H1 (cell line): ENCODE data around the gene CSAD. TPM values are rescaled to one million over a fixed set of nuclear protein-coding genes. Genes with fewer than 3 reads are reported as not detected.

Source experiments
- CTCF ChIA-PET: fragments of 300-600 bp; sonication (Branson Sonifier 250); formaldehyde crosslinking; loops from one replicate; lab custom pipeline; 2021; ENCODE audit not compliant: partially characterized antibody; lab: Charles Lee
- POLR2A ChIA-PET: fragments of 300-600 bp; sonication (Branson Sonifier 250); formaldehyde crosslinking; loops from one replicate; lab custom pipeline; 2021; ENCODE audit warnings: inconsistent platforms; ENCODE audit not compliant: partially characterized antibody; lab: Charles Lee
- DNase-seq, 2 experiments: peaks; one replicate each; pipeline versions ENCODE4 v3.0.0 to v3.0.0-alpha.2; 2010 to 2022; ENCODE audit warnings: low spot score in 2 of 2, low read depth in 1 of 2, mixed read lengths in 1 of 2
- FAIRE-seq: peaks from 2 replicates; lab custom pipeline; 2011; peaks lifted over from hg19 to GRCh38; lab: Jason Lieb, UNC
- H2AFZ ChIP-seq: 2 replicates; pipeline ENCODE4 v1.8.1; 2012; ENCODE audit warnings: low read length, inconsistent platforms
- H2AK5ac ChIP-seq: 2 replicates; pipeline ENCODE4 v1.6.1; 2013; ENCODE audit warnings: low read depth, low read length
- H2BK120ac ChIP-seq: replicated peaks from 2 replicates; pipeline ENCODE3; 2013; ENCODE audit warnings: low read depth, low read length, inconsistent platforms
- H2BK12ac ChIP-seq: 2 replicates; pipeline ENCODE4 v1.6.1; 2013; ENCODE audit warnings: low read depth, low read length
- H2BK15ac ChIP-seq: 2 replicates; pipeline ENCODE4 v1.6.1; 2013; ENCODE audit warnings: low read length
- H2BK20ac ChIP-seq: 2 replicates; pipeline ENCODE4 v1.6.1; 2013; ENCODE audit warnings: low read length
- H2BK5ac ChIP-seq: 2 replicates; pipeline ENCODE4 v1.6.1; 2013; ENCODE audit warnings: low read depth, low read length
- H3K14ac ChIP-seq: 2 replicates; pipeline ENCODE4 v1.6.1; 2013; ENCODE audit warnings: inconsistent platforms; ENCODE audit not compliant: insufficient read length
- H3K18ac ChIP-seq: 2 replicates; pipeline ENCODE4 v1.6.1; 2013; ENCODE audit warnings: low read length; ENCODE audit errors: extremely low read depth
- H3K23ac ChIP-seq: 2 replicates; pipeline ENCODE4 v1.6.1; 2013; ENCODE audit warnings: inconsistent platforms; ENCODE audit not compliant: insufficient read length
- H3K23me2 ChIP-seq: 2 replicates; pipeline ENCODE4 v1.6.1; 2013; ENCODE audit warnings: low read depth, low read length
- H3K27ac ChIP-seq: 2 replicates; pipeline ENCODE4 v1.6.1; 2011; ENCODE audit warnings: low read depth, low read length, inconsistent platforms
- H3K27me3 ChIP-seq, 4 experiments: replicated peaks in 1 of 4; 1 replicate in 1 of 4; 2 replicates in 3 of 4; pipeline versions ENCODE4 v1.6.1 to v1.8.1; 2011 to 2013; ENCODE audit warnings: low read length in 3 of 4, mild to moderate bottlenecking in 3 of 4, inconsistent platforms in 2 of 4, mixed read lengths in 2 of 4, moderate library complexity in 1 of 4; ENCODE audit not compliant: control insufficient read depth in 3 of 4, insufficient read depth in 3 of 4; ENCODE audit errors: extremely low read depth in 1 of 4
- H3K36me3 ChIP-seq, 4 experiments: 2 replicates each; pipeline versions ENCODE4 v1.6.1 to v1.8.1; 2011 to 2013; ENCODE audit warnings: mild to moderate bottlenecking in 4 of 4, low read length in 3 of 4, moderate library complexity in 2 of 4, control low read depth in 1 of 4, inconsistent platforms in 1 of 4; ENCODE audit not compliant: insufficient read depth in 4 of 4, control insufficient read depth in 2 of 4
- H3K4ac ChIP-seq: replicated peaks from 2 replicates; pipeline ENCODE3; 2013; ENCODE audit warnings: low read length, low read depth, mixed read lengths, inconsistent platforms; ENCODE audit not compliant: insufficient read length
- H3K4me1 ChIP-seq, 4 experiments: replicated peaks in 1 of 4; 1 replicate in 1 of 4; 2 replicates in 3 of 4; pipeline versions ENCODE4 v1.6.1 to v1.8.1; 2011 to 2013; ENCODE audit warnings: low read length in 3 of 4, inconsistent platforms in 2 of 4, mixed read lengths in 1 of 4; ENCODE audit not compliant: insufficient read depth in 4 of 4, control insufficient read depth in 3 of 4
- H3K4me2 ChIP-seq, 2 experiments: 2 replicates each; pipeline versions ENCODE4 v1.6.1 to v1.8.1; 2011 to 2013; ENCODE audit warnings: low read depth in 2 of 2, low read length in 2 of 2, control low read depth in 1 of 2, inconsistent platforms in 1 of 2, mild to moderate bottlenecking in 1 of 2; ENCODE audit not compliant: insufficient read depth in 1 of 2
- H3K4me3 ChIP-seq, 4 experiments: fragments of 200-600, 300-600 bp in 1 of 4; sonication (generic), shearing (Covaris generic), sonication (Bioruptor Twin) in 1 of 4; 2 replicates each; pipeline versions ENCODE4 v1.5.1 to v1.8.1; 2011 to 2016; ENCODE audit warnings: low read length in 4 of 4, low read depth in 3 of 4, control low read depth in 2 of 4, inconsistent platforms in 2 of 4, mild to moderate bottlenecking in 2 of 4, mixed read lengths in 1 of 4, moderate library complexity in 1 of 4; ENCODE audit not compliant: insufficient read depth in 2 of 4; ENCODE audit errors: extremely low read depth in 1 of 4
- H3K56ac ChIP-seq: replicated peaks from 2 replicates; pipeline ENCODE3; 2013; ENCODE audit warnings: low read depth, mild to moderate bottlenecking, mixed read lengths, low read length, inconsistent platforms; ENCODE audit not compliant: insufficient read length
- H3K79me1 ChIP-seq: 2 replicates; pipeline ENCODE4 v1.6.1; 2013; ENCODE audit warnings: low read depth, low read length, control low read depth
- H3K79me2 ChIP-seq, 2 experiments: 2 replicates each; pipeline versions ENCODE4 v1.6.1 to v1.8.1; 2012 to 2013; ENCODE audit warnings: low read length in 2 of 2, mild to moderate bottlenecking in 2 of 2, inconsistent platforms in 1 of 2; ENCODE audit not compliant: insufficient read depth in 2 of 2, control insufficient read depth in 1 of 2
- H3K9ac ChIP-seq, 4 experiments: replicated peaks in 1 of 4; 1 replicate in 1 of 4; 2 replicates in 3 of 4; pipeline versions ENCODE4 v1.6.1 to v1.8.1; 2011 to 2013; ENCODE audit warnings: low read depth in 3 of 4, low read length in 3 of 4, control low read depth in 2 of 4, mild to moderate bottlenecking in 2 of 4, moderate library complexity in 2 of 4, inconsistent platforms in 1 of 4; ENCODE audit errors: extremely low read depth in 1 of 4
- H3K9me3 ChIP-seq, 2 experiments: 2 replicates each; pipeline versions ENCODE4 v1.6.1 to v1.8.1; 2012 to 2013; ENCODE audit warnings: mild to moderate bottlenecking in 2 of 2, moderate library complexity in 2 of 2, control low read depth in 1 of 2, inconsistent platforms in 1 of 2, low read depth in 1 of 2, low read length in 1 of 2, mixed read lengths in 1 of 2; ENCODE audit not compliant: insufficient read depth in 2 of 2
- H4K20me1 ChIP-seq, 2 experiments: replicated peaks in 1 of 2; 2 replicates each; pipeline versions ENCODE3 to v1.8.1; 2011 to 2013; ENCODE audit warnings: inconsistent platforms in 2 of 2, low read length in 2 of 2, mild to moderate bottlenecking in 1 of 2; ENCODE audit not compliant: insufficient read depth in 2 of 2, control insufficient read depth in 1 of 2
- H4K5ac ChIP-seq: 2 replicates; pipeline ENCODE4 v1.6.1; 2013; ENCODE audit warnings: low read length, low read depth, mixed read lengths, inconsistent platforms; ENCODE audit not compliant: insufficient read length
- H4K8ac ChIP-seq: 2 replicates; pipeline ENCODE4 v1.8.0; 2013; ENCODE audit warnings: mild to moderate bottlenecking, moderate library complexity, low read length, inconsistent platforms; ENCODE audit not compliant: insufficient read depth; ENCODE audit errors: extremely low read depth
- H4K91ac ChIP-seq: replicated peaks from 2 replicates; pipeline ENCODE3; 2013; ENCODE audit warnings: low read length, mixed read lengths, inconsistent platforms; ENCODE audit not compliant: insufficient read length
- CBX8 ChIP-seq: fragments of 300-800, 300-1000 bp; sonication (generic); IDR thresholded peaks from 2 replicates; pipeline ENCODE4 v1.7.1; 2016; ENCODE audit warnings: low read depth, low read length, borderline replicate concordance
- EZH2 ChIP-seq: fragments of 200-600 bp; sonication (generic); IDR thresholded peaks from 2 replicates; pipeline ENCODE4 v1.7.1; 2012; ENCODE audit warnings: low read depth, mild to moderate bottlenecking, moderate library complexity, low read length, inconsistent platforms; ENCODE audit not compliant: severe bottlenecking
- HDAC2 ChIP-seq, 2 experiments: fragments of 300-600 bp in 1 of 2; sonication (generic) in 1 of 2; IDR thresholded peaks; 2 replicates each; pipeline ENCODE4 v1.6.1; 2011 to 2012; ENCODE audit warnings: low read depth in 2 of 2, low read length in 2 of 2, mild to moderate bottlenecking in 2 of 2, moderate library complexity in 2 of 2, borderline replicate concordance in 1 of 2, inconsistent platforms in 1 of 2
- HDAC6 ChIP-seq: IDR thresholded peaks from one replicate; pipeline ENCODE4 v1.7.1; 2012; ENCODE audit warnings: low read depth, mild to moderate bottlenecking, inconsistent platforms, low read length, moderate library complexity
- JUN ChIP-seq: IDR thresholded peaks from 2 replicates; pipeline ENCODE4 v1.6.1; 2011; ENCODE audit warnings: low read depth, mild to moderate bottlenecking, improper control_type of control experiment, low read length
- KDM5A ChIP-seq: fragments of 200-600 bp; IDR thresholded peaks from 2 replicates; pipeline ENCODE4 v1.7.1; 2012; ENCODE audit warnings: mild to moderate bottlenecking, low read length, inconsistent platforms, mixed read lengths
- NANOG ChIP-seq: IDR thresholded peaks from 2 replicates; pipeline ENCODE4 v1.6.1; 2011; ENCODE audit warnings: low read length, low read depth, mild to moderate bottlenecking, inconsistent platforms; ENCODE audit not compliant: insufficient read depth, poor library complexity, severe bottlenecking
- NRF1 ChIP-seq: IDR thresholded peaks from 2 replicates; pipeline ENCODE4 v1.6.1; 2011; ENCODE audit warnings: mild to moderate bottlenecking, low read depth, low read length, improper control_type of control experiment
- POLR2A ChIP-seq, 2 experiments: IDR thresholded peaks; 1 replicate in 1 of 2; 2 replicates in 1 of 2; pipeline ENCODE4 v1.6.1; 2011; ENCODE audit warnings: low read depth in 2 of 2, low read length in 2 of 2, mild to moderate bottlenecking in 2 of 2; ENCODE audit errors: control extremely low read depth in 1 of 2
- RNF2 ChIP-seq: fragments of 200-900, 300-1000 bp; sonication (generic); IDR thresholded peaks from 2 replicates; pipeline ENCODE4 v1.7.1; 2016; ENCODE audit warnings: borderline replicate concordance, low read depth, mild to moderate bottlenecking, antibody characterized with exemption, low read length; ENCODE audit not compliant: poor library complexity, severe bottlenecking; ENCODE audit errors: missing control alignments
- RXRA ChIP-seq: IDR thresholded peaks from 2 replicates; pipeline ENCODE4 v1.6.1; 2011; ENCODE audit warnings: low read depth, mild to moderate bottlenecking, low read length, moderate library complexity; ENCODE audit not compliant: insufficient read depth
- SP2 ChIP-seq: IDR thresholded peaks from 2 replicates; pipeline ENCODE4 v1.6.1; 2012; ENCODE audit warnings: mild to moderate bottlenecking, low read length, inconsistent platforms
- TAF1 ChIP-seq: IDR thresholded peaks from 2 replicates; pipeline ENCODE4 v1.6.1; 2011; ENCODE audit warnings: mild to moderate bottlenecking, low read depth, low read length
- TAF7 ChIP-seq: optimal IDR thresholded peaks from 2 replicates; pipeline ENCODE3; 2011; ENCODE audit warnings: low read depth, mild to moderate bottlenecking, inconsistent platforms, low read length, moderate library complexity, borderline replicate concordance
- WGBS, 2 experiments: shearing (Covaris generic) in 1 of 2; methylation state at CpG; one replicate each; pipeline versions ENCODE4 v1.1.6 to v1.1.7; 2013 to 2015; ENCODE audit warnings: low lambda C conversion rate in 2 of 2, mixed read lengths in 2 of 2, inconsistent platforms in 1 of 2, low coverage in 1 of 2, missing lambda C conversion rate in 1 of 2; ENCODE audit not compliant: insufficient replicate concordance in 2 of 2, insufficient coverage in 1 of 2, insufficient read length in 1 of 2; ENCODE audit errors: extremely low coverage in 1 of 2, missing lambda C conversion rate in 1 of 2; 5-methylcytosine and 5-hydroxymethylcytosine counted together
- polyA plus RNA-seq, 7 experiments: library from polyadenylated mRNA; depleted of rRNA in 3 of 7; stranded (reverse) in 5 of 7; unstranded in 2 of 7; fragments of >200 nt in 5 of 7; fragments of 200-250 nt in 2 of 7; gene quantifications; 1 replicate in 5 of 7; 2 replicates in 1 of 7; 4 replicates in 1 of 7; pipeline versions ENCODE4 v1.2.1 to v1.2.3, GENCODE V29; 2011 to 2013; ENCODE audit warnings: missing spikeins in 2 of 7, mixed read lengths in 2 of 7
- total RNA-seq: library from RNA; stranded (reverse); fragmentation: NEBNext Ultra II Directional; extraction: Animal tissue kit (Norgen Biotek cat#: 25700); gene quantifications from 2 replicates; pipeline ENCODE4 v1.2.1, GENCODE V29; 2021

Gene CSAD
- total and polyA plus RNA-seq, 2 of the 8 experiments (the other 6 are each of a cell fraction or from before 2014, with no cell fraction given) = 8.8 to 11.3 TPM

DNA sequence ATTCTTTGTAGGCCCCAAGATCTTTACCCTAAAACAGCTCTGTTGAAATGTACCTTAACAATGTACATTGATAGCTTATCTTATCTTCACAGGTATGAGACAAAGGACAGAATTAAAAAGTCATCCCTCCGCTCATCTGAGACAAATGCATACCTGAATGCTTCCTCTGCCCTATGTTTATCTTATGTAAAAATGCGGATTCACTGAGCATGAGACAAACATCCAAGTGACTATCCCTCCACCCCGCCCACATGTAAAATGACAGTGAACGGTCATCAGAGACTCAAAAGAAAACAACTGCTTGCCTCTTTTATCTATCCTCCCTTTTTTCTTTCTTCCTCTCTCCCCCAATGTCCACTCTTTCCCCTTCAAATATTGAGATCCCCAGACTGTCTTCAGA is 37.4 kb downstream of the CSAD start:
- H3K4ac ChIP-seq = no peak overlapping the region
- H3K18ac ChIP-seq = no peak overlapping the region
- no peak overlapping the region for H3K4me2 ChIP-seq
- H2AFZ ChIP-seq = no peak overlapping the region
- no peaks in the 10 kb centered on the region for H3K4me1 ChIP-seq
- H3K23ac ChIP-seq = no peak overlapping the region
- POLR2A ChIA-PET = interaction anchor here (0.9 kb wide), 1 partner anchor 146 kb away, joined by 3 read pairs; no protein-coding TSS in a partner anchor
- no peaks in the 10 kb centered on the region for H3K79me2 ChIP-seq
- H4K91ac ChIP-seq = no peak overlapping the region
- H3K9ac ChIP-seq = no peak overlapping the region
- no peak for DNase-seq
- no peak overlapping the region for H3K56ac ChIP-seq
- no peak overlapping the region for H3K4me3 ChIP-seq
- no peak overlapping the region for H3K27ac ChIP-seq
- peaks cover 11 to 14% of the 10 kb centered on the region in 2 experiments for H3K9me3 ChIP-seq
- no peaks in the 10 kb centered on the region for H3K79me1 ChIP-seq
- no peaks in the 10 kb centered on the region for H3K27me3 ChIP-seq
- H2AK5ac ChIP-seq = no peak overlapping the region
- WGBS, 2 experiments = 81% methylated on average over 4 of the region's 4 CpGs; no CpG with 5 or more reads in 1 of the 2 experiments
- no peaks in the 10 kb centered on the region for H3K23me2 ChIP-seq
- H4K20me1 ChIP-seq = no peaks in the 10 kb centered on the region
- no peak overlapping the region for H4K5ac ChIP-seq
- H4K8ac ChIP-seq = no peak overlapping the region
- CTCF ChIA-PET = interaction anchor here (0.7 to 0.9 kb wide), 2 partner anchors 16 to 80 kb away, joined by 3 read pairs; no protein-coding TSS in a partner anchor
- no peak overlapping the region for H2BK5ac ChIP-seq
- H2BK12ac ChIP-seq = no peak overlapping the region
- H3K14ac ChIP-seq = no peak overlapping the region
- FAIRE-seq = no peak
- no peaks in the 10 kb centered on the region for H3K36me3 ChIP-seq
- no peak overlapping the region for H2BK15ac ChIP-seq
- H2BK20ac ChIP-seq = no peak overlapping the region
- no peak overlapping the region for H2BK120ac ChIP-seq
- no peak for TF ChIP-seq CBX8
- no peak for TF ChIP-seq JUN
- no peak for TF ChIP-seq KDM5A
- TF ChIP-seq RNF2 = no peak
- no peak for TF ChIP-seq NRF1
- no peak for TF ChIP-seq SP2
- TF ChIP-seq RXRA = no peak
- no peak for TF ChIP-seq NANOG
- TF ChIP-seq POLR2A (IDR thresholded peaks at IDR 0.05; ENCODE audit: control extremely low read depth in 1 of 2, low read depth in 2 of 2, low read length in 2 of 2) = no peak
- no peak for TF ChIP-seq TAF7
- TF ChIP-seq HDAC2 (IDR thresholded peaks at IDR 0.05; ENCODE audit: borderline replicate concordance in 1 of 2, low read depth in 2 of 2, low read length in 2 of 2) = no peak
- TF ChIP-seq EZH2 = no peak
- TF ChIP-seq TAF1 = no peak
- TF ChIP-seq HDAC6 = no peak
